LNCaP clone FGC (cell line): Measurements from ENCODE around the gene TBXT.

ENCODE experiments used
- DNase-seq: peaks from one replicate; pipeline ENCODE4 v3.0.0-alpha.2; 2011; ENCODE audit warnings: low read depth
- H3K4me3 ChIP-seq: 2 replicates; pipeline ENCODE4 v1.5.1; 2011; ENCODE audit warnings: mild to moderate bottlenecking, low read depth, low read length, control low read depth
- TF ChIP-seq, protein P1 (sequence below): IDR thresholded peaks from 2 replicates; pipeline ENCODE4 v1.5.1; 2012; ENCODE audit warnings: mild to moderate bottlenecking; ENCODE audit not compliant: control insufficient read depth, insufficient read depth; ENCODE audit errors: extremely low read depth

Gene TBXT

DNA sequence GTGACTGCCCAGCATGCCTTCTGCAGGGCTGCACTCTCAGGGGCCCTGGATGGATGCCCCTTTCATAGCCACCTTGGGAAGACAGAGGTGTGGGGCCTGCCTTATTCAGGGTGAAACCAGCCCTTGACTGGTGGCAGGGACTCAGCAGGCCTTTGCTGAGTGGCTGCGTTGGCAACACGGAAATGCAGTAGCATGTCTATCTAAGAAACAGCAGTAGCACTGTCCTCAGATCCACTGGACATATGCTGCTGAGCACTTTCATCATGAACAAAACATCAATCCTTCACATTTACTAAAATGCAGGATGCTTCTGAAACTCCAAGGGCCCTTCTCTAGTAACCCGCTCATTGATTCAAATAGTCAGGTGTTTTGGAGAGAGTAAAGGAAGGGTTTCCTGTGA, 4.9 kb upstream of the TBXT start:
- DNase-seq = no peak
- no peak overlapping the region for H3K4me3 ChIP-seq
- TF ChIP-seq, protein P1, sequence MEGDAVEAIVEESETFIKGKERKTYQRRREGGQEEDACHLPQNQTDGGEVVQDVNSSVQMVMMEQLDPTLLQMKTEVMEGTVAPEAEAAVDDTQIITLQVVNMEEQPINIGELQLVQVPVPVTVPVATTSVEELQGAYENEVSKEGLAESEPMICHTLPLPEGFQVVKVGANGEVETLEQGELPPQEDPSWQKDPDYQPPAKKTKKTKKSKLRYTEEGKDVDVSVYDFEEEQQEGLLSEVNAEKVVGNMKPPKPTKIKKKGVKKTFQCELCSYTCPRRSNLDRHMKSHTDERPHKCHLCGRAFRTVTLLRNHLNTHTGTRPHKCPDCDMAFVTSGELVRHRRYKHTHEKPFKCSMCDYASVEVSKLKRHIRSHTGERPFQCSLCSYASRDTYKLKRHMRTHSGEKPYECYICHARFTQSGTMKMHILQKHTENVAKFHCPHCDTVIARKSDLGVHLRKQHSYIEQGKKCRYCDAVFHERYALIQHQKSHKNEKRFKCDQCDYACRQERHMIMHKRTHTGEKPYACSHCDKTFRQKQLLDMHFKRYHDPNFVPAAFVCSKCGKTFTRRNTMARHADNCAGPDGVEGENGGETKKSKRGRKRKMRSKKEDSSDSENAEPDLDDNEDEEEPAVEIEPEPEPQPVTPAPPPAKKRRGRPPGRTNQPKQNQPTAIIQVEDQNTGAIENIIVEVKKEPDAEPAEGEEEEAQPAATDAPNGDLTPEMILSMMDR = no peak

DNA sequence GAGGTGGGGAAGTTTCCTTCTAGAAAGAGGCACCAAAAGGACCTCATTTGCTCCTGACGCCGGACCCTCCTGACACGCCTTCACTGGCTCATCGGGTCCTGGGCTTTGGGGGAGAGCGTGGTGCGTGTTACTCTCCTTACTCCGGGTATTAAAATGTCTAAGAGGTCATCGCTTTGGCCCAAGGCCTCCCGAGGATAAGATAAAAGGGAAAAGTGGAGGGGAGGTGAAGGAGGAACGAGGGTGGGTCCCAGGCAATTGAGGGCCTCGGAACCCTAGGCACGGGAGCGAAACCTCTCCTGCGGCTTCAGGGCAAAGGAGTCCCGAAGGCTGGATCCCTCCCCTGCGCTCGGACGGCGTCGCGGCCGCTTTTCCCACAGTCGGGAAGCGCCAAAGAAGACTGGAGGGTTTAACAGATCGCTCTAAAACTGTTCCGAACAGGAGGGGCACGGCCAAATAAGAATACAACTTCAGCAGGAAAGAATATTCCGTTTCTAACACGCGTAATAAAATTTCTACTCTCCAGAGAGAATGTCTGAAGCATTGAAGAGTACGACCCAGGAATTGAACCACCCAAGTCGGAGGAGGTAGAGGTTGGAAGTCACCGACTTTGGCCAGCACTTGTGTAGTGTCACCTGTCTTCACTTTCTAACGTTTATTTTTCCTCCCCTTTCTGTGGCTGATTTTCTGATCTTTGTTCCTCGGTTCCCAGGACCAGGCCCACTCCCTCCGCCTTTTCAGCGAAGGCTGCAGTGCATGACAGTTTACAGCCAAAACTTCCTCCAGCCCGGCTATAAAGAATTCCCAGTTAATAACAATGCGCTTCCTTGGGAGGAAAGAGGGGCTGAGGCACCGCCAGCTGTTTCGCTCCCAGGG, 2.1 kb upstream of the TBXT start:
- TF ChIP-seq, protein P1 = no peak
- no peak overlapping the region for H3K4me3 ChIP-seq

DNA sequence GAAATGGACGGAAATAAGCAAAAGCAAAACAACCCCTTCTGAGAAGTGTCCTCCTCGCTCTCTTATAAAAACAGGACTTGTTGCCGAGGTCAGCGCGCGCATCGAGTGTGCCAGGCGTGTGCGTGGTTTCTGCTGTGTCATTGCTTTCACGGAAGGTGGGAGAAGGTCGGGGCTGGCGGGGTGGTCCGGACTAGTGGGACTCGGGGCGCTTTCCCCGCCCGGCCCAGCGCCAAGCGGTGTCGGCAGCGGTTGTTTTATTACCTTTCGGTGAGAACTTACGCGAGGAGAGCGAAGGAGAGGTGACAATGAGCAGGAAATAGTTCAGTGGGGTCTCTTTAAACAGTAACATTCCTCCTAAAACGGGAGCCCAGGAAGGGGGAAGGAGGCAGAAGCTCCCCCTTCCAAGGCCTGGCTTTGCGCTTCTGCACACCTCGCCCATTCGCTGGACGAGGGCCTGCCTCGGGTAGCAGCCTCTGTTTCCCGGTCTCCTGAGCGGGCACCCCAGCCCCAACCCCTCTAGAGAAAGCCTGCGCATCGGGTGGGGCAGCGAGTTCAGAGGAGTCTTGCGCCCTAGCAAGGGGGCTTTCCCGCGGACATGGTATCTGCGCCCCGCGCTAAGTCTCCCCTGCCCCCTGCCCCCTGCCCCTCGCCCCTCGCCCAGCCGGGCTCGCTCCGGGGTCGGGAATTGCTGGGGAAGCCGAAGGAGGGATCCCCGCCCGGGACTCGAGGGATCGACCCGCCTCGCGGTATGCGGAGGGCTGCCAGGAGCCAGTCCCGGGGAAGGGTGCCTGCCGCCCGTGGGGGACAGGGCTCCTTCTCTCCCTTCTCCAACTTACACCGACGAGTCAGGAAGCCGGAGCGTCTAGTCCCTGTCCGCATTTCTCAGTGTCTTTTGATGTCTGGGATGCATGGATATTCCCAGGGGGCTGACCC, 1.2 kb upstream of the TBXT start:
- no peak for DNase-seq
- TF ChIP-seq, protein P1 = no peak
- no peak overlapping the region for H3K4me3 ChIP-seq

More for the DNA sequence above, 2.1 kb upstream of the TBXT start:
- no peak for DNase-seq

DNA sequence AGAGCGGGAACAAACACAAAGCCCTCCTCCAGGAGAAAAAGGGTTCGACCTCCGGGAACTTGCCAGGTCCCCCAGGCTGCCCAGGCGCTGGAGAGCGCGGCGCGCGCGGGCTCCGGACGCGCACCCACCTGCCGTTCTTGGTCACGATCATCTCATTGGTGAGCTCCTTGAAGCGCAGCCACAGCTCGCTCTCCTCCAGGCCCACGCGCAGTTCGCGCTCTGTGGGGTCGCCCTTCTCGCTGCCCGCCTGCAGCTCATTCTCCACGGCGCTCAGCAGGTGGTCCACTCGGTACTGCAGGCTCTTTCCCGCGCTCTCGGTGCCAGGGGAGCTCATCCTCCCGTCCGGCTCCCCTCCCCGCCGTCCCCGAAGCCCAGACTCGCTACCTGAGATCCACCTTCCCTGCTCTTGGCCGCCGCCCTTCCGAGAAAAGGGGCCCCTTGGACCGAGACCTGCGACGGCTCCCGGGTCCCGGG, 356 bp downstream of the TBXT start:
- TF ChIP-seq, protein P1 = no peak
- no peak for DNase-seq
- no peak overlapping the region for H3K4me3 ChIP-seq

DNA sequence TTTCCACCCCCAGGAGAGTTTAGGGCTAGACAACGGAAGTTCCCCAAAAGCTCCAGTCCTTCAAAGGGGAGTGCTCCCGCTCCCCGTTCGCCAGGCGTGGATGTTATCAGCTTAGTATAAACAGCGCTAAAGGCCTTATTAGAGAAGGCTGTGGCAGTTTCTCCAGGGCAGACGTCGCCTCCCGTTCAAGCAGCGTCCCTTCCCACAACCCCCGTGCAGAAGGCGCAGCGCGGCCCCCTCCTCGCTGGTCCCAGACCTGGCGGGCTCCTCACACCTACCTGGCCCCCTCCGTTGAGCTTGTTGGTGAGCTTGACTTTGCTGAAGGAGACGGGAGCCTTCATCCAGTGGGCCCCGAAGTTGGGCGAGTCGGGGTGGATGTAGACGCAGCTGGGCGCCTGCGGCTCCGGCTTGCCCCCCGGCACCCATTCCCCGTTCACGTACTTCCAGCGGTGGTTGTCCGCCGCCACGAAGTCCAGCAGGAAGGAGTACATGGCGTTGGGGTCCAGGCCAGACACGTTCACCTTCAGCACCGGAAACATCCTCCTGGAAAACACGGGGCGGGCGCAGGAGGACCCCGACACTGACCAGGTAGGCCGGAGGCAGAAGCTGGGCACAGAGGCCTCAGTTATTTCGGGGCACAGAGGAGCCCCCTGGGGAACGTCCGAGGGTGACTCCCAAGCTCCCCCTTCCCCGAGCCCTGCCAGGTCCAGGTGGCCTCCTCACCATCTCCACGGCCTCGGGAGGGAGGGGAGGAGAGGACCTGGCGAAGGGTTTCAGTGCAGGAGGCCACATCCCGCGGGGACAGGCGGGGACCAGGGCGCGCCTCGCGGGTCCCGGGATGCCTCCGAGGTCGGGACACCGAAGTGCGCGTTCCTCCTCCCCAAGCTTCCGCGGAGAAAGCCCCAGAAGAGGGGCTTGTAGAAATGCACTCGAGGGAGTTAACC, 1.1 kb downstream of the TBXT start:
- TF ChIP-seq, protein P1 = no peak
- H3K4me3 ChIP-seq = no peak overlapping the region

More for the DNA sequence above, 1.1 kb downstream of the TBXT start:
- DNase-seq = no peak
